Mucosa of descending colon (tissue), 3 donors: ENCODE results near the gene MAPK8IP3. TPM values are rescaled to one million over a fixed set of nuclear protein-coding genes. Genes with fewer than 3 reads are reported as not detected.

Experiments used
- ATAC-seq: fragments of 200-7000 bp; cut with Tn5 transposase; one replicate; pipeline ENCODE4 v1.9.1; 2020; ENCODE audit warnings: mild to moderate bottlenecking, moderate library complexity
- DNase-seq, 3 donors: peaks; one replicate each; pipeline ENCODE4 v3.0.0-alpha.2; 2020
- H3K36me3 ChIP-seq: fragments of 200-600 bp; one replicate; pipeline ENCODE4 v1.8.0; 2021; ENCODE audit warnings: low read depth, mild to moderate bottlenecking
- H3K4me1 ChIP-seq: fragments of 200-600 bp; one replicate; pipeline ENCODE4 v1.8.0; 2021; ENCODE audit warnings: low read depth, mild to moderate bottlenecking
- H3K4me3 ChIP-seq: fragments of 200-600 bp; one replicate; pipeline ENCODE4 v1.8.0; 2021; ENCODE audit warnings: mild to moderate bottlenecking
- H3K9me3 ChIP-seq: fragments of 200-600 bp; one replicate; pipeline ENCODE4 v1.8.0; 2021; ENCODE audit warnings: mild to moderate bottlenecking
- intact Hi-C, 2 donors: fragments of 100-400 bp; cut with DNase I in 1 of 2; cut with micrococcal nuclease in 1 of 2; formaldehyde crosslinking; loops; one replicate each; pipeline versions ENCODE4 v1.11.0 to v1.11.1; 2022; cut with DNase I, micrococcal nuclease
- total RNA-seq, 3 donors: library from RNA; stranded (reverse); fragmentation: NEBNext Ultra II Directional in 2 of 3; extraction: Animal tissue kit (Norgen Biotek cat#: 25700) in 2 of 3; gene quantifications; one replicate each; pipeline versions ENCODE4 v1.2.1 to v1.2.4, GENCODE V29; 2021 to 2023
- TF ChIP-seq, protein P1 (sequence below): fragments of 200-600 bp; IDR thresholded peaks from one replicate; pipeline ENCODE4 v1.8.0; 2022; ENCODE audit warnings: antibody characterized with exemption, mild to moderate bottlenecking
- donor health status: DM: no; HTN: no; CAD: no; lungs with moderate emphysema.
- donor health status: DM: no; HTN: no; CAD: no.
- donor health status: DM: no; HTN: yes; CAD: no.

MAPK8IP3 gene
- total RNA-seq, 3 donors from 2014 or later, result 76.2 to 82.5 (median 79.4) TPM

DNA sequence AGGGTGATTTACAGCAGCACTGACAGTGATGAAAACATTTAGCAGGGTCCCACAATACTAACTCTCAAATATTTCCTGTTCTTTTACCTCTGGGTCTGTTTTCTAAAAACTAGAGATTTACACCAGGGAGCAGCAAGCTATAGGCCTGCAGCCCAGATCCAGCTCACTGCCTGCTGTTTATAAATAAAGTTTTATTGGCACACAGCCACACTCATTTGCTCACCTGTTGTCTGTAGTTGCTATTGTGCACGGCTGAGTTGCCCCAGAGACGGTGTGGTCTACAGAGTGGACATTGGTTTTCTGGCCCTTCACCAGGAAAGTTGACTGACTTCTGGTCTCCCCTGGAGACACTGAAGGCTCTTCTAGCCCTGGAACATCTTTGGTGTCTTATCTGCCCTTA lies 44.2 kb upstream of the MAPK8IP3 start:
- TF ChIP-seq, protein P1, sequence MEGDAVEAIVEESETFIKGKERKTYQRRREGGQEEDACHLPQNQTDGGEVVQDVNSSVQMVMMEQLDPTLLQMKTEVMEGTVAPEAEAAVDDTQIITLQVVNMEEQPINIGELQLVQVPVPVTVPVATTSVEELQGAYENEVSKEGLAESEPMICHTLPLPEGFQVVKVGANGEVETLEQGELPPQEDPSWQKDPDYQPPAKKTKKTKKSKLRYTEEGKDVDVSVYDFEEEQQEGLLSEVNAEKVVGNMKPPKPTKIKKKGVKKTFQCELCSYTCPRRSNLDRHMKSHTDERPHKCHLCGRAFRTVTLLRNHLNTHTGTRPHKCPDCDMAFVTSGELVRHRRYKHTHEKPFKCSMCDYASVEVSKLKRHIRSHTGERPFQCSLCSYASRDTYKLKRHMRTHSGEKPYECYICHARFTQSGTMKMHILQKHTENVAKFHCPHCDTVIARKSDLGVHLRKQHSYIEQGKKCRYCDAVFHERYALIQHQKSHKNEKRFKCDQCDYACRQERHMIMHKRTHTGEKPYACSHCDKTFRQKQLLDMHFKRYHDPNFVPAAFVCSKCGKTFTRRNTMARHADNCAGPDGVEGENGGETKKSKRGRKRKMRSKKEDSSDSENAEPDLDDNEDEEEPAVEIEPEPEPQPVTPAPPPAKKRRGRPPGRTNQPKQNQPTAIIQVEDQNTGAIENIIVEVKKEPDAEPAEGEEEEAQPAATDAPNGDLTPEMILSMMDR, result no peak
- Histone ChIP-seq H3K9me3 (no peaks in the 10 kb centered on the region), H3K4me1 (no peaks in the 10 kb centered on the region), H3K36me3 (peaks cover 15% of the 10 kb centered on the region), H3K4me3 (no peak overlapping the region)
- ATAC-seq (no peak), DNase-seq (no peak)
- intact Hi-C loops, result no loop called here

DNA sequence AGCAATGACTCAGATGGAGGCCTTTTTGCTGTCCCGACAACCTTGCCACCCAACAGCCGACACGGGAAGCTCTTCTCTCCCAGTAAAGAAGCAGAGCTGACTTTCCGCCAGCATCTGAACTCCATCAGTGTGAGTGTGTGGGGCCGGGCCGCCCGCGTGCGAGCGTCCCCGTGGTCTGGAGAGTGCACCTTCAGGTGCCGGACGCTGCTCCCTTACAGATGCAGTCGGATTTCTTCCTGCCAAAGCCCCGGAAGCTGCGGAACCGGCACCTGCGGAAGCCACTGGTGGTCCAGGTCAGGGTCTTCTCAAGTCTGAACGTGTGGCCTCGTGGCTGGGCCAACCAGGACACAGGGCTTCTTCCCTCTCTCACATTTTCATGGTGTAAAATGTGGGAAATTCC lies 43.5 kb upstream of the MAPK8IP3 start:
- H3K9me3 ChIP-seq, result no peaks in the 10 kb centered on the region
- no peak overlapping the region for H3K4me3 ChIP-seq
- no peak for ATAC-seq
- TF ChIP-seq, protein P1, result no peak
- no peaks in the 10 kb centered on the region for H3K4me1 ChIP-seq
- peaks cover 15% of the 10 kb centered on the region for H3K36me3 ChIP-seq
- no peak for DNase-seq
- intact Hi-C loops, result no loop called here

DNA sequence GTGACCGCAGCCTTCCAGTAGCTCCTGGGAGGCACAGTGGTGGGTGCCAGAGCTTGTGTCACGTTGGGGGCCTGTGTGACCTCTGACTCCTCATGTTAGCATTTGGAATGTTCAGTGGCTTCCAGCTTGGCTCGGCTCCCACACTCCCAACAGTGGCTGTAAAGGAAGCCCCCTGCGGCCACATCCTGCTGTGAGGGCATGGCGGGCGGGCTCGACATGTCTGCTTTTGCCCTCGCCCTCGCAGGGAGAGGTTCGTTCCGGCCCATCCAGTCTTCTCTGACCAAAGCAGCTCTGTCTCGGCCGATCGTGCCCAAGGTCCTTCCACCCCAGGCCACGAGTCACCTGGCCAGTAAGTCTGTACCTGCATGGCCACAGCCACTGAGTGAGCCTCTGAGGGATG lies 40.2 kb upstream of the MAPK8IP3 start:
- intact Hi-C loops, result no loop called here
- no peaks in the 10 kb centered on the region for H3K9me3 ChIP-seq
- H3K4me1 ChIP-seq, result no peaks in the 10 kb centered on the region
- DNase-seq (no peak), ATAC-seq (no peak)
- H3K4me3 ChIP-seq, result no peak overlapping the region
- H3K36me3 ChIP-seq, result peaks cover 13% of the 10 kb centered on the region
- TF ChIP-seq, protein P1, result no peak

DNA sequence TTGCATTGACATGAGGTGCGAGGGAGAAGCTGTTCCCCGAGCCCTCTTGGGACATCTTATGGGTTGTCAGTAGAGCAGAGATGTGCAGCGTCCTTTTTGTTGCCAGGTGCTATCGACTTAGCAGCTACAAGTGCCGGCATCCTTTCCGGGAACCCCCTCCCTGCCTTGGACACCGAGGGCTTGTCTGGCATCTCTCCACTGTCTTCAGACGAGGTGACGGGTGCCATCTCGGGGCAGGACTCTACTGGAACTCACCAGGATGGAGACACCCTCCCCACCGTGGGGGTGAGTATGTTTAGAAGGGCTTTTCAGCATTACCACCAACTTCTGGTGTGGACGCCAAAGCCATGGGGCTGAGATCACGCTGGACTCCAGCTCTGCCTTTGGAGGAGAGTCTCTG lies 39.7 kb upstream of the MAPK8IP3 start:
- H3K9me3 ChIP-seq, result no peaks in the 10 kb centered on the region
- TF ChIP-seq, protein P1, result no peak
- intact Hi-C loops, result no loop called here
- DNase-seq (no peak), ATAC-seq (no peak)
- no peak overlapping the region for H3K4me3 ChIP-seq
- H3K4me1 ChIP-seq, result no peaks in the 10 kb centered on the region
- peaks cover 13% of the 10 kb centered on the region for H3K36me3 ChIP-seq

DNA sequence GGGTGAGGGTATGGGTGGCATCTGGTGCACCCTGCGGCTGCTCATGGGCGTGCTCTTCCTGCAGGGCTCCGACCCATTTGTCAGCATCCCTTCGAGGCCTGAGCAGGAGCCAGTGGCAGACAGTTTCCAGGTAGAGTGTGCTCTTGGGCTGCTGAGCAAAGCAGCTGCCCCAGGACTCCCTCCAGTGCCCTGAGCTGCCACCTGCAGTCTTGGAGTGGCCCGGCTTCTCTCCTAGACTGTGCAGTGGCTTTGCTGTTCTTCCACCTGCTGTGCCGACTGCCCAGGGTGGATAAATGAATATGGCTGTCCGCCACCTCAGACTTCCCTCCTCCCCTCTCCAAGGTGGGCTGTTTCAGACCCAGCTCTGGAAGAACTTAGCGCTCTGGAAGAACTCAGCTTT lies 38.7 kb upstream of the MAPK8IP3 start:
- DNase-seq (peak in 1 of 3 donors; percentile 7), ATAC-seq (no peak)
- Histone ChIP-seq H3K9me3 (no peaks in the 10 kb centered on the region), H3K4me1 (no peaks in the 10 kb centered on the region), H3K36me3 (peaks cover 10% of the 10 kb centered on the region), H3K4me3 (no peak overlapping the region)
- intact Hi-C loops, result no loop called here
- TF ChIP-seq, protein P1, result no peak

DNA sequence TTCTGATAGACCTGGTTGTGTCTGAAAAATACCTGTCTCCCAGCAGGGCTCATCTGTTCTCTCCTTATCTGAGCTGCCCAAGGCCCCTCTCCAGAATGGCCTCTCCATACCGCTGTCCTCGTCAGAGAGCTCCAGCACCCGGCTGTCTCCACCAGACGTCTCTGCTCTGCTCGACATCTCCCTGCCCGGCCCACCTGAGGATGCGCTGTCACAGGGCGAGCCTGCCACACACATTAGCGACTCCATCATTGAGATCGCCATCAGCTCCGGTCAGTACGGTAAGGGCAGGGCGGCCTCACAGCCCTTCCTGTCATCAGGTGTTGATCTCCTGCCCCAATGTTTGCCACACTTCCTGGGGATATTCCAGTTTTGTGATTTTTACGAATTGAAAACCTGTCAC lies 38.1 kb upstream of the MAPK8IP3 start:
- no peaks in the 10 kb centered on the region for H3K4me1 ChIP-seq
- peak in 1 of 3 donors; percentile 21 for DNase-seq

More for the DNA sequence above, 38.1 kb upstream of the MAPK8IP3 start:
- intact Hi-C loops, result no loop called here
- TF ChIP-seq, protein P1, result no peak
- H3K4me3 ChIP-seq, result no peak overlapping the region
- H3K36me3 ChIP-seq, result peaks cover 10% of the 10 kb centered on the region
- H3K9me3 ChIP-seq, result no peaks in the 10 kb centered on the region
- no peak for ATAC-seq
